Brain pericyte (primary cell): ENCODE results near the gene ACOX1.

ENCODE experiments used
- DNase-seq: peaks from one replicate; pipeline ENCODE4 v3.0.0-alpha.2; 2012; ENCODE audit warnings: low read depth, low spot score

Gene ACOX1

DNA sequence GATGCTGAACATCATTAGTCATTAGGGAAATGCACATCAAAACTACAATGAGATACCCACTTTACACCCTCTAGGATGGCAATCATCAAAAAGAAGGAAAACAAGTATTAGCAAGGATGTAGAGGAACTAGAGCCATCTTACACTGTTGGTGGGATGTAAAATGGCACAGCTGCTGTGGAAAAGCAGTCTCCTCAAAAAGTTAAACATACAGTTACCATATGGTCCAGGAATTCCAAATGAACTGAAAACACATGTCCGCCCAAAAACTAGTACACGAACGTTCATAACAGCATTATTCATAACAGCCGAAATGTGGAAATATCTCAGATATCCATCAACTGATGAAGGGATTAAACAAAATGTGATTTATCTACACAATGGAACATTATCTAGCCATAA, 45.2 kb downstream of the ACOX1 start:
- DNase-seq: no peak

DNA sequence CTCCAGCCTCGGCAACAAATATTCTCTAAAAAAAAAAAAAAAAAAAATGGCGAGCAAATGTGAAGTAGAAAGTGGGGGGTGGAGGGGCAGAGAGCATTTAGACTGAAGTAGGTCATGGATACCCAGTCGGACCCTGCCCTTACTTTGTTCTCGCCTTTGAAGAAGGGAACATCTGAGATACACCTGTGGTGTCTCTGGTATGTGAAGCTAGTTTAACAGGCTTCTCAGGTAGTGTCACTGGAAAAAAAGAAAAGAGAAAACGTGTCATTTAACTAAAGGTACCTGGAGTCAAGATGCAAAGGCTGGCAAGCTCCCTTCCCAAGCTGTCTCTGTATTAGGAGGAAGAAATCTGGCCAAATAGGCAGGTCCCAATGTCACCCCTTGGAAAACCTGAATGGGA, 46.1 kb downstream of the ACOX1 start:
- DNase-seq: no peak

DNA sequence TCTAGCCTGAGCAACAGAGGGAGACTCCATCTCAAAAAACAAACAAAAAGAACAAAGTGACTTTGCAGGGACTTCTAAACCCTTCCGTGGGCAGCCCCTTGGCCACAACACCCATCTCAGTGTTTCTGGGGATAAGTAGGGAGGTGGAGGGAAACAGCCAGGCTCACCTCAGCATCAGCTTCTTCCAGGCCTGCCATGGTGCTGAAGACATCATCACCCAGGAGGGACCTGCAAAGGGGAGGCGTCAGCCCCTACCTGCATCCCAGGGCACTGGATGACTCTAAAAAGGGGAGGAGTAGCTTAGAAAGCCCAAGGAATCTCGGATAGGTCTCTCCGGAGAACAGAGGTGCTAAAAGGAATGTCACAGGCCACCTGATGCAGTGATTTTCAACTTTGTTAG, 47.9 kb downstream of the ACOX1 start:
- DNase-seq: no peak

DNA sequence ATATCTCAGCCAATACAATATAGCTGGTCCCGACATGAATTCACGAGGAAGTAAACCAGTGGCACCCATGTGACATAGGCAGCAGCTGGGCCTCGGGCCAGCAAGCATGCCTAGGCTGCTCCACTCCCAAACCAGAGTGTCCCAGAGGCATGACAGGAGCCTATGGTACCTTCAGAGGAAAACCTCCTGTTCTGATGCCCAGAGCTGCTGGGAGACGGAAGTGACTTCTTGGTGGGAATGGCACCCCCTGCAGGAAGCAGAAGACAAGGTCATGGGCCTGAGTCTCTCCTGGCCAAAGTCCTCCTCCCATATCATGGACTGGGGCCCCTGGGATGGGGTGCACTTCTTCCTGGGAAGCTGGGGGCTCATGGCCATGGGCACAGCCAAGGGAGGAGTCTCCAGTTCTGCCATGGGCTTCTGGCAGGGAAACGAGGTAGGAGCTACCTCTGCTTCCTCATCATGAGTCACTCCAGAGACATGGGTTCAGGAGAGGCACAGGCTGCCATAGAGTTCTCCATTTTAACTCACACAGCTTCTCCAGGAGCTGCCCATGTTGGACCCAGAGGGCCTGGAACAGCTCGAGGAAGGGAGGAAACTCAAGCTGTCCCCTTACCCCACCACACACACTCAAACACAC, 51.6 kb downstream of the ACOX1 start:
- no peak for DNase-seq

GRCh38 chr17:75926456-75926855, 52.5 kb downstream of the ACOX1 start:
- no peak for DNase-seq

DNA sequence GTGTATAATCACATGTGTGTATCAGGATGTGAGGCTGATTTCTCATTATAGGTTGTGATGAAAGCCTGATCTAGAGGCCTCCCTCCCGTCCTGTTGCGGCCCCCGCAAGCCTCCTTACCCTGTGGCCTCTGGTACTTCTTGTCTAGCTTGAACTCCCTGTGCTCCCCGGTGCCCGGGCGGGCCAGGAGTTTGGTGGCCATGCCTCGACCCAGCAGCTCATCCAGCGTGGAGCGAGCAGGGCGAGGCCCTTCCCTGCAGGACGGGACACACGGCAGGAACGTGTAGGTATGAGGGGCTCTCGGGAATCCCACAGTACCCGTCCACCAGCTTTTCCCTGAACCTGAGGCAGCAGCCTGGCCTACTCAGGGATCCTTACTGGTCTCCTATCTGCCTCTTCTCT, 53.1 kb downstream of the ACOX1 start:
- no peak for DNase-seq

DNA sequence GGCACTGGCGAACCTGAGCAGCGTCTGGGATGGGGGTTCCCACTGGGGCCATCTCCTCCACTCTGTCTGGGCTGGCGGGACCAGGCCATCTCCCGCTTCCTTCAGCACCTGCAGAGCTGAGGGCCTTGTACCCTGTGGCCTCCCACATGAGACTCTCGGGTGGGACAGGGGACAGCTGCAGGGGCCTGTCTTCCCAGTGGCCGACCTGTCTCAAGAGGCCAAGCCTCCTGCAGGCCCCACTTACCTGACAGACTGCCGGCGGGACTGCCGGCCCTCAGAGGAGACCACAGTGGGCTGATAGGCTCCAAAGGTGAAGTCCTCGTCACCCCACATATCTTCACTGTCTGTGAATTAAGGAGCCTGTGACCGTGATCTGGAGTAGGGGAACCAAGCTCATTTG, 53.9 kb downstream of the ACOX1 start:
- no peak for DNase-seq

DNA sequence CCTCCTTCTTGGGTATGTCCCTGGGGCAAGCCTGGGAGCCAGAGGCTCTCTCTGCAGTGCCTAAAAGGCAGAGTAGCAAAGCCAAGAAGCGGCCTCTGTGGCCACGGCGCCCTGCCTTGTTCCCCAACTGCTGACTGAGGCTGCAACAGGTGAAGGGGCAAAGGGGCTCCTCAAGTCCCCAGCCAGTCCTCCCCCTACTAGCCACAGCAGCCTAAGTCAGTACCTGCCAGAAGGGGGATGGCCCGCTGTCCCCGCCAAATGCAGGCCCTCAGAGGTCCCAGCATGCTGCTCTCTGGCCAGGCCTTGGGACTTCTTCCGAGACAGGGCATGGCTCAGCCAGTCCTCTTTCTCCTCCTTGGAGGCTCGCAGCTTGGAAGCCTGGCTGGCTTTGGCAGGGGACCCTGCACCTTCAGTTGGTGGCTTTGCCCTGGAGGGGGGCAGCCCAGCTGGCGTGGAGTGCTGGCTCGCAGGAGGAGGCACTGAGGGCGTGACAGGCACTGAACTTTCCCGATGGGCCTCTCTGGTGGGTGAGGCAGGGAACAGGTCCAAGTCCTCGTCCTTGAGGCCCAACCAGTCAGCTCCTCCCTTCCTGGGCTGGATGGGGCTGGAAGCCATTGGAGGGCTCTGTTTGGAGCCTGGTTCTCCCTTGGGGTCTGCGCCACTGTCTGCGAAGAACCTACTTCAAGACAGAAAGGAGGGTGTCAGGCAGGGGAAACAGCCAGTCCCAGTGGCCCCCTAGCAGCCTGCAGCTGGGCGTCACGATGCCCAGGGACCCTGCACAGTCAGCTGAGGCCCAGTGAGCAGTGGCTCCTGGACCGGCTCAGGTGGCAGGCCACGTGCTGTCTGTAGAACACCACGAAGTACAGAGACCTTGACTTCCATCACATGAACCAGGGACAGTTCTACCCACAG, 55.7 kb downstream of the ACOX1 start:
- DNase-seq: no peak

GRCh38 chr17:75922173-75922961, 56.6 kb downstream of the ACOX1 start:
- DNase-seq: no peak

DNA sequence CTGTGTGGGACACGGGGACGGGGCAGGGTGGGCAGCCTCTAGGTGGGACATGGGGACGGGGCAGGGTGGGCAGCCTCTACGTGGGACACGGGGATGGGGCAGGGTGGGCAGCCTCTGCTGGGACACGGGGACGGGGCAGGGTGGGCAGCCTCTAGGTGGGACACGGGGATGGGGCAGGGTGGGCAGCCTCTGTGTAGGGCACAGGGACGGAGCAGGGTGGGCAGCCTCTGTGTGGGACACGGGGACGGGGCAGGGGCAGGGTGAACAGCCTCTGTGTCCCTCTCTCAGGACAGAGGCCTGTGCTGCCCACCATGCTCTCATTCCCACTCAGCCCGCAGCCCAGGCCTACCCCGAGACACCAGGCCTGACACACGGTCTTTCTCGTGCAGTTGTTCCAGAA, 57.4 kb downstream of the ACOX1 start:
- DNase-seq: no peak

DNA sequence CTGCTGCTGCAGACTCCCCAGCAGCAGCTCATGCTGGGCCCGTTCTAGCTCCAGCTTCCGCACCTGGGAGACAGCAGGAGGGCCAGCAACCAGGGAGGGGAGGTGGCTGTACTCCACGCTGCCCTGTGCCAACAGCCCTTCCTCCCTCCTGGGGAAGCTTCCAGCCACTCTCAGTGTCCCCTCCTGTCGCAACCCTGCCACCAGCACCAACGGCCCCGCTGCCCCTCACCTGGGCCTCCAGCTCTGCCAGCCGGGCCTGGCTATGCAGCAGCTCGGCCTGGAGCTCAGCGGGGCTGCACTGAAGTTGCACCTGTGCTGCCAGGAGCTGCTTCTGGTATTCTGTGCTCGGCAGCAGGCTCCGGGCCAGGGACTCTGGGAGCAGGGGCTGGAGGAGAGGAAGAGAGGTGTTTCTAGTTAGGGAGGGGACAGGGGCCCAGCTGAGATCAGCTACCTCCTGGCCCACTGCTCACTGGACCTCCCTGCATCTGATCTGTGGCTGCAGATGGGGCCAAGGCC, 58.9 kb downstream of the ACOX1 start:
- no peak for DNase-seq

DNA sequence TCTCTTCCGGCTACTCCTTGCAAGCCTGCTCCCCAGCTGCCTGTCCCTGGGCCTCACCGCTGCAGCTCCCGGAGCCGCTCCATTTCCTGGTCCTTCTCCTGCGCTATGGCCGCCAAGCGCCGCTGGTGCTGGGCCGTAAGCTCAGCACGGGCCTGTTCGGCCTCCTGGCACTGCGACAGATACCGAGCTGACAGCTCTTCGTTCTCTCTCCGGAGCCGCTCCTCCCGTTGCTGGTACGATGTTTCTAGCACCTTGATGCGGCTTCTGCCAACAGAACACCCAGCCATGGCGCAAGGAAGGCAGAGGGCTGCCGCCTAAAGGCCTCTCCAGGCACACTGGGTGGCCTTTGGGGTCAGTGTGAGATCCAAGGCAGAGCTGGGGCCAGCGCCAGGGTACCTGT, 59.4 kb downstream of the ACOX1 start:
- no peak for DNase-seq

DNA sequence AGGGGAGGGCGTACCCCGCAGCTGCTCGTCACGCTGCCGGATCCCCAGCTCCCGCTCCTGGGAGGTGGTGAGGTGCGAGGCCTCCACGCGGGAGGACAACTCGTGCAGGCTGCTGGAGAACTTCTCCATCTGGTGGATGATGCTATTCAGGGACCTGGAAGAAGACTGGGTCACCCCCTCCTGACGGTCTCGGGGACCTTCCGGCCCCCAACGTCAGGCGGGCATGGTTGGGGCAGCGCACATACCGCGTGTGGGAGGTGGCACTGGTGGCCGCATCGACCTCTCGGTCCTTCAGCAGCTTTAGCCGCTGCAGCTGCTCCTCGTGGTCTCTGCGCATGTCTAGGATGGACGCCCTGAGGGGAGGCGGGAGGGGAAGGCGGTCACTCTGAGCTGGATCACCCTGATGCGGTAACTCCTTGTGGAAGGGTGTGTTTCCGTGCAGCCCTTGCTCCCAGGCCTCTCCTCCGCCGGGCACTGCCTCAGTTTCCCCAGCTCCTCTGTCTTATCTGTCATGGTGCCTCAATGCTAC, 61.0 kb downstream of the ACOX1 start:
- no peak for DNase-seq

DNA sequence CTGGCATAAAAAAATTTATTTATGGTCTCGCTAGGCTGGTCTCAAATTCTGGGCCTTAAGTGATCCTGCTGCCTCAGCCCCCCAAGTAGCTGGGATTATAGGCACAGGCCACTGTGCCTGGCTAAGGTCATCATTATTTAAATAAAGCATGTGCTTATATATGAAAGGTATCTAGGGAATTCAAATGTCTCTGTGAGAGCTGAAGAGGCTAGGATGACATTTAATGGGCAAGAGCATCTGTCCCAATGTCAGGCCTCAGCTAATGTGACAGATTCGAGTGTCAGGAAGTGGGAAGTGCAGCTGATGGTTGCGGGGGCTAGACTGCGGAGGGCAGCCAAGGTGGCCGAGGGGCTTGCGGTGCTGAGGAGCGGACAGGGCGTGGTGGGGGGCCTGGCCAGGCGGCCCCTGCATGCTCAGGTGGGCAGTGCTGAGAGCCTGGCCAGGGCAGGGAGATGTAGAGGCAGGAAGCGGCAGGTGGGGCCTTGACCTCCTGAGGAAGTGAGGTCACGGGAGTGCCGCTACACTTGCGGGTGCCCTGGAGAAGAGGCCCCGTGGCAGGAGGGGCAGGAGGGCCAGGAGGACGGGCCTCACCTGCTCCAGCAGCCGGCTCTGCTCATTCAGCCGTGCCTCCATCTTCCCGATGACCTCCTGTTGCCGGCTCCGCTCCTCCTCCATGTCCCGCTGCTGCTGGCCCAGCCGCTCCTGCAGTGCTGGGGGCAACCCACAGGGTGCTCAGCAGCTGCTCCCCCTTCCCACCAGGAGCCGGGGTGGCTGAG, 61.6 kb downstream of the ACOX1 start:
- no peak for DNase-seq

DNA sequence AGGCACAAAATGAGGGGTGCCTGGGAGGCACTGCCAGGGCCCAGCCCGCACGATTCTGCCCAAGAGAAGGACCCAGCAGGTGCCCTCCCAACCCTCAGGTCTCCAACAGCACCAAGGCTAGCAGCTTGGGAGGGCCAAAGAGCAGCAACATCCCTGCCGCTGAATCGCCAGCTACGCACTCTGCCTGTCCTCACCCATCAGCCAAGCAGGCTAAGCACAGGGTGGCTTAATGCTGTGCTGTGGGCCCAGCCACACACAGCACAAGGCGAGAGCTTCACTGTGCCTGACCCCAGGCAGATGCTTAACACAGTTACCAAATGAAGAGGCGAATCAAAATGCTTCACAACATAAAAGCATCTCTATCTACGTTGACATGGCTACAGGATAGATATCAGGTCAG, 63.7 kb downstream of the ACOX1 start:
- no peak for DNase-seq

- DNase-seq: no peak
Observed at GRCh38 chr17:75914643-75915267, 64.2 kb downstream of the ACOX1 start.

DNA sequence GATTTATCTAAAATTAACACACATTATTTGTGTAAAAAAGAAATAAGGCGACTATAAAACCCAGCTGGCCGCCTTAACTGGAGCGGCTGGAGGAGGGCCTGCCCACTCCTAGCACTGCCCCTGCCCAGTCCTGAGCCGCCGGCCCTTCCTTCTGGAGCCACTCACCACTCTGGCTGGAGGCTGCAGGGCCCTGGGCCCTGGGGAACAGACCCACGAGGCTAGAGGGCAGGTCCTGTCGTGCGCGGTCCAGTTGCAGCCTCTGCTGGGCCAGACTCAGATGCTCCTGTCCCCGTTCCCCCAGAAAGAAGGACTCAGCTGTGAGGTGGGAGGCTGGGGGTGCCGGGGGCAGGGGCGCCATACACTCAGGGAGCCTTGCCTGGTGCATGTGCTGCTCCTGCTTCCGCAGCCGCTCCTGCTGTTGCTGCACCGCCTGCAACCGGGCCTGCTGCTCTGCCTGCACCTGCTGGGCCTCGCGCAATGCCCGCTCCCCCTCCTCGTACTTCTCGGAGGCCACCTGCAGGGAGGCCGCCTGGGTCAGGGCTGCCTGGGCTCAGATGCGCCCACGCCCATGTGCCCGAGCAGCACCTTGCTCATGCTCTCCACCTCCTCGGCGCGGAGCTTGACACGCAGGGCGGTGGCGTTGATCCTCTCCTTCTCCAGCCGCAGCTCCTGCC, 65.3 kb downstream of the ACOX1 start:
- DNase-seq: no peak

DNA sequence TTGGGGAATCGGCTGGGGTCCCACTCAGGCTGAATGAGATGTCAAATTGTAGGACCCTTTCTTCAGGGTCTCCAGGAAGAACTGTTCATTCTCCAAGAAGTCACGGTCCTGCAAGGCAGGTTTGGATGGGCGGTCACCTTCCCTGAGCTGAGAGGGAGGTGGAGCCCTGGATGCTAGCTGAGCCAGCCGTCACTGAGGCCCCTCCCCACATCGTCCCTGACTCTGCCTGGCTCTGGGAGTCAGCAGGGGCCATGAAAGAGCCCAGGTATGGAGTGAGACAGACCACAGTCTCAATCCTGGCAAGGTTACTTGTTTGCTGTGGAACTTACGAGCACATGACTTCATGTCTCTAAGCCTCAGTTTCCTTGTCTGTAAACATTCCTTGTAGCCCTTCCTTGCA, 68.3 kb downstream of the ACOX1 start:
- no peak for DNase-seq

DNA sequence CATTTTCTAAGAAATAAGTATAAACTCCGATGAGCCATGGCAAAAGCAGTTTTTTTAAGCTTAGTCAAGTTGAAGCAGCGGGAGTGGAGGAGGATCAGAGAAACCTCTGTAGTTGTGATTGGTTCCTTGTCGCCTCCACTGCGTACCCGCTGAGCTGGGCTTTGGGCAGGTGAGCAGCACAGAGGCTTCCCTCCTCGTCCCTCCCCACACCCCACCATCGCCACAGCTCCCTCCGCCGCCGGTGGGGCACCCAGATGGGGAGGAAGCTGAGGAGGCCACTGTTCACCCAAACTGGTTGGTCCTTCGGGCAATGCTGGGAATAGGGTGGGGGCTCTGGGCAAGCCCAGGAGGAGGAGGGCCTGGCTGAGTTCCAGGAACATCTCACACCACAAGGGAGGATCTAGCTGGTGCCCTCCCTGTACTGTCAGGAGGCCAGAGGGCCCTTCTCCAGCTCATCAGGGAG, 69.1 kb downstream of the ACOX1 start:
- no peak for DNase-seq
